OCI-LY7 (cell line): Measurements from ENCODE around the gene ZNF644. TPM values are rescaled to one million over a fixed set of nuclear protein-coding genes. Genes with fewer than 3 reads are reported as not detected.
"Not testable (repeated sequence)": the region's sequence is repeated elsewhere in the genome, so short reads cannot be mapped to it uniquely, and the experiment has no call there.

Source experiments
- BruUV-seq: library from RNA; stranded (reverse); fragments of 400-500 nt; replicated peaks from 2 replicates; lab custom pipeline; 2021; lab: Mats Ljungman, UMichigan
- CTCF ChIA-PET: fragments of 300-600 bp; sonication (Branson Sonifier 250); formaldehyde crosslinking; loops from one replicate; lab custom pipeline; 2022; ENCODE audit warnings: antibody characterized with exemption; ENCODE audit not compliant: unreplicated experiment; lab: Charles Lee
- POLR2A ChIA-PET: fragments of 300-600 bp; sonication (Branson Sonifier 250); formaldehyde crosslinking; loops from one replicate; lab custom pipeline; 2022; ENCODE audit warnings: antibody characterized with exemption; lab: Charles Lee
- DNase-seq: peaks from one replicate; pipeline ENCODE4 v3.0.0-alpha.2; 2015; ENCODE audit warnings: low spot score
- H2AFZ ChIP-seq: fragments of 200-600 bp; sonication (generic), shearing (Covaris generic); 2 replicates; pipeline ENCODE4 v1.6.1; 2014; ENCODE audit warnings: mild to moderate bottlenecking, antibody characterized with exemption, low read length, moderate library complexity
- H3K27ac ChIP-seq: fragments of 200-600 bp; sonication (generic); 2 replicates; pipeline ENCODE4 v1.5.1; 2014; ENCODE audit warnings: mixed run types, low read depth, mild to moderate bottlenecking, moderate library complexity, low read length, inconsistent platforms; ENCODE audit not compliant: poor library complexity, severe bottlenecking
- H3K36me3 ChIP-seq: fragments of 200-600 bp; sonication (generic); 2 replicates; pipeline ENCODE4 v1.6.1; 2014; ENCODE audit warnings: mild to moderate bottlenecking, antibody characterized with exemption, low read length, moderate library complexity, mixed read lengths; ENCODE audit not compliant: insufficient read depth
- H3K4me1 ChIP-seq: fragments of 200-600 bp; sonication (generic); 2 replicates; pipeline ENCODE4 v1.5.1; 2014; ENCODE audit warnings: mild to moderate bottlenecking, low read length; ENCODE audit not compliant: insufficient read depth, poor library complexity, severe bottlenecking
- H3K4me2 ChIP-seq: fragments of 200-600 bp; sonication (generic); 2 replicates; pipeline ENCODE4 v1.6.1; 2014; ENCODE audit warnings: mild to moderate bottlenecking, low read length
- H3K4me3 ChIP-seq: fragments of 200-600 bp; sonication (generic); 2 replicates; pipeline ENCODE4 v1.5.1; 2014; ENCODE audit warnings: mild to moderate bottlenecking, low read depth, low read length; ENCODE audit not compliant: poor library complexity, severe bottlenecking
- H3K79me2 ChIP-seq: fragments of 200-600 bp; sonication (generic); 2 replicates; pipeline ENCODE4 v1.6.1; 2016; ENCODE audit warnings: low read depth, mild to moderate bottlenecking, low read length, moderate library complexity, mixed read lengths; ENCODE audit not compliant: insufficient read depth
- H3K9me2 ChIP-seq: fragments of 200-600 bp; sonication (generic); 2 replicates; pipeline ENCODE4 v1.6.1; 2016; ENCODE audit warnings: mild to moderate bottlenecking, low read length, mixed read lengths; ENCODE audit not compliant: insufficient read depth
- H3K9me3 ChIP-seq: fragments of 200-600 bp; sonication (generic); 2 replicates; pipeline ENCODE4 v1.6.1; 2014; ENCODE audit warnings: mild to moderate bottlenecking, mixed run types, low read length, mixed read lengths
- H4K20me1 ChIP-seq: fragments of 200-600 bp; sonication (generic); 2 replicates; pipeline ENCODE4 v1.6.1; 2014; ENCODE audit warnings: mild to moderate bottlenecking, antibody characterized with exemption, low read length, moderate library complexity, mixed read lengths; ENCODE audit not compliant: insufficient read depth
- CTCF ChIP-seq: fragments of 200-600 bp; sonication (generic); conservative IDR thresholded peaks from 2 replicates; pipeline ENCODE4 v1.5.1; 2014; ENCODE audit warnings: mild to moderate bottlenecking, antibody characterized with exemption, low read length, moderate library complexity, mixed read lengths
- EZH2phosphoT487 ChIP-seq: fragments of 200-600 bp; sonication (generic); IDR thresholded peaks from 2 replicates; pipeline ENCODE4 v1.6.1; 2018; ENCODE audit warnings: low read depth, borderline replicate concordance, mild to moderate bottlenecking, mixed run types, antibody characterized with exemption, low read length, moderate library complexity, mixed read lengths
- intact Hi-C: fragments of 100-400 bp; cut with micrococcal nuclease; formaldehyde crosslinking; loops from one replicate; pipeline ENCODE4 v1.10.0; 2022; ENCODE audit not compliant: unreplicated experiment
- total RNA-seq, 2 experiments: library from RNA; depleted of rRNA in 1 of 2; stranded (reverse); fragments of >200 nt in 1 of 2; shearing (Covaris generic) in 1 of 2; gene quantifications; 2 replicates each; pipeline ENCODE4 v1.2.3, GENCODE V29; 2014 to 2022

Gene ZNF644
- total RNA-seq, 2 experiments from 2014 or later = 56.6 to 65.1 TPM

- Histone ChIP-seq H3K27ac (no peak overlapping the region), H4K20me1 (no peaks in the 10 kb centered on the region), H3K4me1 (no peaks in the 10 kb centered on the region), H3K4me3 (no peak overlapping the region), H3K79me2 (no peaks in the 10 kb centered on the region; the same call in 1 of the 2 replicates), H3K36me3 (peaks cover 54% of the 10 kb centered on the region), H3K9me3 (no peaks in the 10 kb centered on the region), H2AFZ (no peak overlapping the region), H3K4me2 (no peak overlapping the region), H3K9me2 (no peaks in the 10 kb centered on the region)
- intact Hi-C loops = no loop called here
- BruUV-seq = no TSS peak
- no peak for TF ChIP-seq EZH2phosphoT487
- TF ChIP-seq CTCF = no peak
- no peak for DNase-seq
- ChIA-PET CTCF (no interaction called here), POLR2A (interaction anchor here (0.7 kb wide), 1 partner anchor 177 kb away, joined by 3 read pairs; no protein-coding TSS in a partner anchor)
Observed at GRCh38 chr1:90899263-90899662, 122.6 kb downstream of the ZNF644 start.

GRCh38 chr1:90893679-90894078, 128.2 kb downstream of the ZNF644 start:
- H3K4me1 ChIP-seq, H3K27ac ChIP-seq, H3K79me2 ChIP-seq, H2AFZ ChIP-seq, POLR2A ChIA-PET, H3K9me3 ChIP-seq, H3K4me3 ChIP-seq, H3K4me2 ChIP-seq, DNase-seq, BruUV-seq, H4K20me1 ChIP-seq, intact Hi-C loops, H3K9me2 ChIP-seq, CTCF ChIA-PET: not testable (repeated sequence)
- peaks cover 24% of the 10 kb centered on the region; the same call in 1 of the 2 replicates for H3K36me3 ChIP-seq

GRCh38 chr1:90892884-90893283, 129.0 kb downstream of the ZNF644 start:
- CTCF ChIA-PET, DNase-seq, H3K4me2 ChIP-seq, H3K27ac ChIP-seq, H3K9me2 ChIP-seq, POLR2A ChIA-PET, H3K9me3 ChIP-seq, H3K79me2 ChIP-seq, H2AFZ ChIP-seq, H3K4me1 ChIP-seq, H3K4me3 ChIP-seq, intact Hi-C loops, H4K20me1 ChIP-seq, BruUV-seq: not testable (repeated sequence)
- peaks cover 18% of the 10 kb centered on the region; the same call in 1 of the 2 replicates for H3K36me3 ChIP-seq

GRCh38 chr1:90892196-90892595, 129.6 kb downstream of the ZNF644 start:
- H3K9me2 ChIP-seq, POLR2A ChIA-PET, intact Hi-C loops, H4K20me1 ChIP-seq, H3K9me3 ChIP-seq, DNase-seq, H3K79me2 ChIP-seq, BruUV-seq, H2AFZ ChIP-seq, CTCF ChIA-PET, H3K4me2 ChIP-seq, H3K4me1 ChIP-seq, H3K4me3 ChIP-seq, H3K27ac ChIP-seq: not testable (repeated sequence)
- peaks cover 15% of the 10 kb centered on the region; the same call in 1 of the 2 replicates for H3K36me3 ChIP-seq

GRCh38 chr1:90891756-90892155, 130.1 kb downstream of the ZNF644 start:
- H3K9me3 ChIP-seq, H3K79me2 ChIP-seq, POLR2A ChIA-PET, BruUV-seq, H3K4me2 ChIP-seq, H4K20me1 ChIP-seq, H3K4me1 ChIP-seq, CTCF ChIA-PET, H2AFZ ChIP-seq, DNase-seq, H3K27ac ChIP-seq, H3K9me2 ChIP-seq, intact Hi-C loops, H3K4me3 ChIP-seq: not testable (repeated sequence)
- peaks cover 15% of the 10 kb centered on the region; the same call in 1 of the 2 replicates for H3K36me3 ChIP-seq
